ENCODE results near the gene ZBTB48.

DNA sequence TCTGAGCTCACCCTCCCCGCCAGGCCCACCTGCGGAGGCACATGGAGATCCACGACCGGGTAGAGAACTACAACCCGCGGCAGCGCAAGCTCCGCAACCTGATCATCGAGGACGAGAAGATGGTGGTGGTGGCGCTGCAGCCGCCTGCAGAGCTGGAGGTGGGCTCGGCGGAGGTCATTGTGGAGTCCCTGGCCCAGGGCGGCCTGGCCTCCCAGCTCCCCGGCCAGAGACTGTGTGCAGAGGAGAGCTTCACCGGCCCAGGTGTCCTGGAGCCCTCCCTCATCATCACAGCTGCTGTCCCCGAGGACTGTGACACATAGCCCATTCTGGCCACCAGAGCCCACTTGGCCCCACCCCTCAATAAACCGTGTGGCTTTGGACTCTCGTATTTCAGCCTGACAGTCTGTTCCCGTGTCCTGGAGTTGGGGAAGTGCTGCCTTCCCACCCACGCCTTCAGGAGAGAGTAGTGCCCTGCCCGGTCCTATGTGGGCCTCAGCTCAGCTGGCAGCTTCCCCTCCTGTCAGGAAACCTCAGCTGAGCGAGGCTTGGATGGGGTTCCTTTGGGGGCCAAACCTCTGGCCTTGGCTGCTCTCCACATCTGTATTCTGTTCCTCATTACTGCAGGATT lies 9.2 kb downstream of the ZBTB48 start:
- TF ChIP-seq SUZ12 (IDR thresholded peaks at IDR 0.05; ENCODE audit: extremely low read depth, insufficient read depth, insufficient read length) (no peak), YY1 (IDR thresholded peaks at IDR 0.05; ENCODE audit: insufficient read depth, insufficient read length) (no peak), ZNF274 (IDR thresholded peaks at IDR 0.05; ENCODE audit: low read depth, low read length) (no peak)
